ENCODE data around the gene NPY5R. TPM values are rescaled to one million over a fixed set of nuclear protein-coding genes. Genes with fewer than 3 reads are reported as not detected.

Gene NPY5R
- polyA plus RNA-seq, 1 donor from 2014 or later = 1.3 TPM

DNA sequence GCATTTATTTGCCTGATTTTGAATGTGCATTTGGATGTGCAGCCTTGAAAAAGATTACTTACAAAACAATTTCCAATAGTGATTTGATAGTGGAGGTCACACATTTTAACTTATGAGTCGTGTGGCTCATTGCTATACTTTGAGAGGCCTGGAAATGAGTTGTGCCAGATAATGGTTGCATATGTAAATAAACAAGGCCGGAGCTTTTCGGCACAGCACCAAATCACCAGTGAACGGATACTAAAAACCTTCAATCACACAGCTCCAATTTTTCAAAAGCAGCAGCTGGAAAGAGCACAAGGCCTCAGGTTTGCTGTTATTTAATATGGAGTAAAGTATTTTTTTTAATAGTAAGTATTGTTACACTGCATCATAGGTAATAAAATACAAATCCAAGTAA, 57.2 kb downstream of the NPY5R start:
- H3K9me2 ChIP-seq (ENCODE audit: insufficient read depth, low read length) = no peaks in the 10 kb centered on the region
- H3K36me3 ChIP-seq (ENCODE audit: insufficient read depth, low read length) = no peaks in the 10 kb centered on the region
- H3K9me3 ChIP-seq (ENCODE audit: low read length) = no peaks in the 10 kb centered on the region
- H3K4me3 ChIP-seq (ENCODE audit: low read length) = no peak overlapping the region
- TF ChIP-seq RAD21 (conservative IDR thresholded peaks at IDR 0.05) (no peak), POLR2AphosphoS5 (IDR thresholded peaks at IDR 0.05) (no peak), MXI1 (conservative IDR thresholded peaks at IDR 0.05; ENCODE audit: poor library complexity, severe bottlenecking) (no peak), EP300 (conservative IDR thresholded peaks at IDR 0.05; ENCODE audit: poor library complexity, severe bottlenecking) (no peak), EZH2 (IDR thresholded peaks at IDR 0.05; ENCODE audit: borderline replicate concordance, insufficient read depth, low read length, poor library complexity, severe bottlenecking) (no peak), SMC3 (conservative IDR thresholded peaks at IDR 0.05; ENCODE audit: poor library complexity) (no peak), TAF1 (IDR thresholded peaks at IDR 0.05; ENCODE audit: low read depth) (no peak)
- TF ChIP-seq, protein P1, sequence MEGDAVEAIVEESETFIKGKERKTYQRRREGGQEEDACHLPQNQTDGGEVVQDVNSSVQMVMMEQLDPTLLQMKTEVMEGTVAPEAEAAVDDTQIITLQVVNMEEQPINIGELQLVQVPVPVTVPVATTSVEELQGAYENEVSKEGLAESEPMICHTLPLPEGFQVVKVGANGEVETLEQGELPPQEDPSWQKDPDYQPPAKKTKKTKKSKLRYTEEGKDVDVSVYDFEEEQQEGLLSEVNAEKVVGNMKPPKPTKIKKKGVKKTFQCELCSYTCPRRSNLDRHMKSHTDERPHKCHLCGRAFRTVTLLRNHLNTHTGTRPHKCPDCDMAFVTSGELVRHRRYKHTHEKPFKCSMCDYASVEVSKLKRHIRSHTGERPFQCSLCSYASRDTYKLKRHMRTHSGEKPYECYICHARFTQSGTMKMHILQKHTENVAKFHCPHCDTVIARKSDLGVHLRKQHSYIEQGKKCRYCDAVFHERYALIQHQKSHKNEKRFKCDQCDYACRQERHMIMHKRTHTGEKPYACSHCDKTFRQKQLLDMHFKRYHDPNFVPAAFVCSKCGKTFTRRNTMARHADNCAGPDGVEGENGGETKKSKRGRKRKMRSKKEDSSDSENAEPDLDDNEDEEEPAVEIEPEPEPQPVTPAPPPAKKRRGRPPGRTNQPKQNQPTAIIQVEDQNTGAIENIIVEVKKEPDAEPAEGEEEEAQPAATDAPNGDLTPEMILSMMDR (IDR thresholded peaks at IDR 0.05; ENCODE audit: poor library complexity, severe bottlenecking) = no peak
- TF ChIP-seq, protein P2, sequence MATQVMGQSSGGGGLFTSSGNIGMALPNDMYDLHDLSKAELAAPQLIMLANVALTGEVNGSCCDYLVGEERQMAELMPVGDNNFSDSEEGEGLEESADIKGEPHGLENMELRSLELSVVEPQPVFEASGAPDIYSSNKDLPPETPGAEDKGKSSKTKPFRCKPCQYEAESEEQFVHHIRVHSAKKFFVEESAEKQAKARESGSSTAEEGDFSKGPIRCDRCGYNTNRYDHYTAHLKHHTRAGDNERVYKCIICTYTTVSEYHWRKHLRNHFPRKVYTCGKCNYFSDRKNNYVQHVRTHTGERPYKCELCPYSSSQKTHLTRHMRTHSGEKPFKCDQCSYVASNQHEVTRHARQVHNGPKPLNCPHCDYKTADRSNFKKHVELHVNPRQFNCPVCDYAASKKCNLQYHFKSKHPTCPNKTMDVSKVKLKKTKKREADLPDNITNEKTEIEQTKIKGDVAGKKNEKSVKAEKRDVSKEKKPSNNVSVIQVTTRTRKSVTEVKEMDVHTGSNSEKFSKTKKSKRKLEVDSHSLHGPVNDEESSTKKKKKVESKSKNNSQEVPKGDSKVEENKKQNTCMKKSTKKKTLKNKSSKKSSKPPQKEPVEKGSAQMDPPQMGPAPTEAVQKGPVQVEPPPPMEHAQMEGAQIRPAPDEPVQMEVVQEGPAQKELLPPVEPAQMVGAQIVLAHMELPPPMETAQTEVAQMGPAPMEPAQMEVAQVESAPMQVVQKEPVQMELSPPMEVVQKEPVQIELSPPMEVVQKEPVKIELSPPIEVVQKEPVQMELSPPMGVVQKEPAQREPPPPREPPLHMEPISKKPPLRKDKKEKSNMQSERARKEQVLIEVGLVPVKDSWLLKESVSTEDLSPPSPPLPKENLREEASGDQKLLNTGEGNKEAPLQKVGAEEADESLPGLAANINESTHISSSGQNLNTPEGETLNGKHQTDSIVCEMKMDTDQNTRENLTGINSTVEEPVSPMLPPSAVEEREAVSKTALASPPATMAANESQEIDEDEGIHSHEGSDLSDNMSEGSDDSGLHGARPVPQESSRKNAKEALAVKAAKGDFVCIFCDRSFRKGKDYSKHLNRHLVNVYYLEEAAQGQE (IDR thresholded peaks at IDR 0.05; ENCODE audit: borderline replicate concordance) = no peak
- no peak overlapping the region for H2AFZ ChIP-seq (ENCODE audit: low read depth, low read length)
- H3K4me2 ChIP-seq (ENCODE audit: low read length) = no peak overlapping the region
- H3K27me3 ChIP-seq (ENCODE audit: insufficient read depth, low read depth, low read length) = no peaks in the 10 kb centered on the region
- H3F3A ChIP-seq (ENCODE audit: insufficient read depth, low read length, poor library complexity, severe bottlenecking) = no peaks in the 10 kb centered on the region
- H3K9ac ChIP-seq (ENCODE audit: low read length) = no peak overlapping the region
- no peak overlapping the region for H3K27ac ChIP-seq (ENCODE audit: low read length)
- no peaks in the 10 kb centered on the region for H3K79me2 ChIP-seq (replicated peaks; ENCODE audit: insufficient read depth, low read length)
- H4K20me1 ChIP-seq (ENCODE audit: insufficient read depth) = no peaks in the 10 kb centered on the region

Other genes starting within 250 kb of the NPY5R start
- gene NAF1, start 177.0 kb upstream of the NPY5R start, polyA plus RNA-seq = 1.7 and 3.6 TPM in 2 replicates
- 15.3 and 19.8 TPM in 2 replicates for gene NPY1R, start 11.3 kb upstream of the NPY5R start, polyA plus RNA-seq
- 0.34 and 0.42 TPM in 2 replicates for gene TKTL2, start 129.9 kb downstream of the NPY5R start, polyA plus RNA-seq
- 6.6 and 10.7 TPM in 2 replicates for gene TMA16, start 150.8 kb downstream of the NPY5R start, polyA plus RNA-seq

Data from neural cell (in vitro differentiated cells).